Right atrium auricular region (tissue), 2 donors: Measurements from ENCODE around the gene MMAB. TPM values are rescaled to one million over a fixed set of nuclear protein-coding genes. Genes with fewer than 3 reads are reported as not detected.

Source experiments
- DNase-seq: peaks from one replicate; pipeline ENCODE4 v3.0.0-alpha.2; 2019; ENCODE audit warnings: low spot score
- H3K27ac ChIP-seq, 2 donors: fragments of 200-600 bp; sonication (generic); 1 replicate in 1 of 2; 2 replicates in 1 of 2; pipeline ENCODE4 v1.5.1; 2016 to 2019
- H3K27me3 ChIP-seq, 2 donors: fragments of 200-600 bp; sonication (generic); one replicate each; pipeline versions ENCODE4 v1.5.1 to v1.6.0; 2017 to 2019
- H3K36me3 ChIP-seq: fragments of 200-600 bp; sonication (generic); one replicate; pipeline ENCODE4 v1.5.1; 2016
- H3K4me1 ChIP-seq, 2 donors: fragments of 200-600 bp; sonication (generic); one replicate each; pipeline versions ENCODE4 v1.5.1 to v1.6.0; 2017 to 2019
- H3K4me3 ChIP-seq, 2 donors: fragments of 200-600 bp; sonication (generic); 1 replicate in 1 of 2; 2 replicates in 1 of 2; pipeline ENCODE4 v1.5.1; 2017 to 2019; ENCODE audit warnings: mild to moderate bottlenecking in 1 of 2, moderate library complexity in 1 of 2
- H3K9me3 ChIP-seq, 2 donors: fragments of 200-600 bp; sonication (generic); one replicate each; pipeline ENCODE4 v1.5.1; 2019
- CTCF ChIP-seq, 2 donors: fragments of 200-600 bp; sonication (generic); IDR thresholded peaks; one replicate each; pipeline ENCODE4 v1.5.1; 2019; ENCODE audit warnings: antibody characterized with exemption in 2 of 2
- total RNA-seq, 2 donors: library from RNA; depleted of rRNA; stranded (reverse); fragments of >200 nt; gene quantifications; one replicate each; pipeline ENCODE4 v1.1.0, GENCODE V29; 2016

MMAB gene
- total RNA-seq, 2 donors from 2014 or later, result 30.3 to 53.1 TPM

- no peak overlapping the region for H3K4me3 ChIP-seq
- no peak for TF ChIP-seq CTCF (IDR thresholded peaks at IDR 0.05)
- H3K9me3 ChIP-seq, result no peaks in the 10 kb centered on the region
- H3K27me3 ChIP-seq, result no peaks in the 10 kb centered on the region
- H3K36me3 ChIP-seq, result no peaks in the 10 kb centered on the region
- H3K4me1 ChIP-seq, result peaks cover 0 to 15% of the 10 kb centered on the region in 2 donors
- peak overlapping the region in 1 of 2 donors; percentile 46 for H3K27ac ChIP-seq
- DNase-seq, result no peak
These were observed 24.1 kb upstream of the MMAB start for GRCh38 chr12:109597414-109597794.

GRCh38 chr12:109596418-109597244 is 23.3 kb upstream of the MMAB start:
- no peak overlapping the region for H3K27ac ChIP-seq
- no peaks in the 10 kb centered on the region for H3K36me3 ChIP-seq
- no peak for TF ChIP-seq CTCF (IDR thresholded peaks at IDR 0.05)

DNA sequence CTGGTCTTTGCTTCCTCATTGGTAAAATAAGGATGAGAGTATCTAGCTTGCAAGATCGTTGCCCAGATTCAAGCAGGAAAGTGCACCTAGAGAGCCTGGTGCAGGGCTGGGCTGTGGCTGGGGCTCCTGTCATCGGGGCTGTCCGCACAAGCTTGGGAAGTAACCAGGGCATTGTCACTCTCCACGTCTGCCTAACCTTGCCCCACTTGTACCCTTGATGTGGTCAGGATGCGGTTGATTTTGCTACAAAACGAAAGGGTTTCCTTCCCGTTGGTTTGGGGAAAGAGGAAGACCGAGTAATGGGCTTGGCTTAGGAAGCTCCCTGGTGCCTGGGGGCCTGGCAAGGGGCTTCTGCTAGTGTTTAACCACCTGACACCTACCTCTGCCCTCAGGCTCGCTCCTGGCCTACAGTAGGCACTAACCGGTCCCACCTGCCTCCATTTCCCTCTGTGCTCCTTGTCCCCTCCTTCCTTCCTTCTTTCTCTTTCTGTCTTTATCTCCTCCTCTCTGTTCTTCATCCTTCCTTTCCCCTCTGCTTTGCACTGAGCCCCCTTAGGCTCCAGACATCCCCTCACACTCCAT is 22.1 kb upstream of the MMAB start:
- no peaks in the 10 kb centered on the region for H3K36me3 ChIP-seq
- no peak overlapping the region for H3K4me3 ChIP-seq
- peaks cover 0 to 18% of the 10 kb centered on the region in 2 donors for H3K4me1 ChIP-seq
- TF ChIP-seq CTCF (IDR thresholded peaks at IDR 0.05), result no peak
- DNase-seq, result no peak
- H3K27ac ChIP-seq, result no peak overlapping the region
- no peaks in the 10 kb centered on the region for H3K9me3 ChIP-seq
- H3K27me3 ChIP-seq, result no peaks in the 10 kb centered on the region

More at GRCh38 chr12:109596418-109597244, 23.3 kb upstream of the MMAB start:
- peaks cover 0 to 18% of the 10 kb centered on the region in 2 donors for H3K4me1 ChIP-seq
- no peaks in the 10 kb centered on the region for H3K9me3 ChIP-seq
- no peaks in the 10 kb centered on the region for H3K27me3 ChIP-seq
- no peak for DNase-seq
- no peak overlapping the region for H3K4me3 ChIP-seq

GRCh38 chr12:109594556-109595317 is 21.4 kb upstream of the MMAB start:
- H3K27ac ChIP-seq, result no peak overlapping the region
- peaks cover 0 to 18% of the 10 kb centered on the region in 2 donors for H3K4me1 ChIP-seq
- no peak for TF ChIP-seq CTCF (IDR thresholded peaks at IDR 0.05)
- no peaks in the 10 kb centered on the region for H3K9me3 ChIP-seq
- H3K36me3 ChIP-seq, result no peaks in the 10 kb centered on the region
- DNase-seq, result no peak
- no peaks in the 10 kb centered on the region for H3K27me3 ChIP-seq
- H3K4me3 ChIP-seq, result no peak overlapping the region

GRCh38 chr12:109592905-109593272 is 19.6 kb upstream of the MMAB start:
- no peaks in the 10 kb centered on the region for H3K27me3 ChIP-seq
- no peak for DNase-seq
- no peak overlapping the region for H3K27ac ChIP-seq
- no peak for TF ChIP-seq CTCF (IDR thresholded peaks at IDR 0.05)
- H3K4me1 ChIP-seq, result peaks cover 0 to 12% of the 10 kb centered on the region in 2 donors
- H3K36me3 ChIP-seq, result no peaks in the 10 kb centered on the region
- no peak overlapping the region for H3K4me3 ChIP-seq
- no peaks in the 10 kb centered on the region for H3K9me3 ChIP-seq
